HG02610 (cell line): Measurements from ENCODE around the gene NUP107.
"Not testable (repeated sequence)": the region's sequence is repeated elsewhere in the genome, so short reads cannot be mapped to it uniquely, and the experiment has no call there.

ENCODE experiments used
- ATAC-seq: cut with Tn5 transposase; IDR thresholded peaks from one replicate; pipeline ENCODE4 v1.9.1; 2021; ENCODE audit warnings: mild to moderate bottlenecking, moderate library complexity; ENCODE audit not compliant: unreplicated experiment

NUP107 gene

GRCh38 chr12:68686595-68687521 is at the start of gene NUP107:
NUP107 (plus strand) TSS chr12:68686978; CDS start chr12:68687066, 88 bp downstream.
- peak; percentile 94 for ATAC-seq

GRCh38 chr12:68637439-68637838 is 49.3 kb upstream of the NUP107 start:
- ATAC-seq, result not testable (repeated sequence)

GRCh38 chr12:68638171-68638570 is 48.6 kb upstream of the NUP107 start:
- no peak for ATAC-seq

GRCh38 chr12:68638721-68639395 is 47.9 kb upstream of the NUP107 start:
- no peak for ATAC-seq

GRCh38 chr12:68639396-68639767 is 47.4 kb upstream of the NUP107 start:
- ATAC-seq, result no peak

- peak; percentile 90 for ATAC-seq
Measured at GRCh38 chr12:68641138-68641537, 45.6 kb upstream of the NUP107 start.

GRCh38 chr12:68646484-68646883 is 40.3 kb upstream of the NUP107 start:
- ATAC-seq, result no peak

GRCh38 chr12:68647507-68647906 is 39.3 kb upstream of the NUP107 start:
- no peak for ATAC-seq

- peak; percentile 69 for ATAC-seq
Measured at GRCh38 chr12:68648179-68648578, 38.6 kb upstream of the NUP107 start.

- ATAC-seq, result no peak
Measured at GRCh38 chr12:68665016-68665569, 21.7 kb upstream of the NUP107 start.

- no peak for ATAC-seq
Measured at GRCh38 chr12:68667291-68667690, 19.5 kb upstream of the NUP107 start.

- no peak for ATAC-seq
Measured at GRCh38 chr12:68667896-68668295, 18.9 kb upstream of the NUP107 start.

- ATAC-seq, result no peak
Measured at GRCh38 chr12:68671179-68671578, 15.6 kb upstream of the NUP107 start.

- ATAC-seq, result no peak
Measured at GRCh38 chr12:68673788-68674187, 13.0 kb upstream of the NUP107 start.

GRCh38 chr12:68674376-68674775 is 12.4 kb upstream of the NUP107 start:
- ATAC-seq, result no peak

GRCh38 chr12:68675101-68675842 is 11.5 kb upstream of the NUP107 start:
- no peak for ATAC-seq

GRCh38 chr12:68676854-68677253 is 9.9 kb upstream of the NUP107 start:
- ATAC-seq, result not testable (repeated sequence)

GRCh38 chr12:68686262-68686594 is 550 bp upstream of the NUP107 start:
- no peak for ATAC-seq

GRCh38 chr12:68695454-68695853 is 8.7 kb downstream of the NUP107 start:
- ATAC-seq, result no peak

- ATAC-seq, result no peak
Measured at GRCh38 chr12:68699486-68699885, 12.7 kb downstream of the NUP107 start.

GRCh38 chr12:68727776-68728175 is 41.0 kb downstream of the NUP107 start:
- no peak for ATAC-seq
